MM.1S (cell line): ENCODE data around the gene REEP2.

ENCODE experiments used
- DNase-seq: peaks from one replicate; pipeline ENCODE4 v3.0.0-alpha.2; 2015
- H2AFZ ChIP-seq: fragments of 300-600 bp; sonication (generic); 2 replicates; pipeline ENCODE4 v1.6.0; 2016; ENCODE audit warnings: antibody characterized with exemption, low read length
- H3F3A ChIP-seq: fragments of 300-600 bp; sonication (generic); 2 replicates; pipeline ENCODE4 v1.6.1; 2016; ENCODE audit warnings: mild to moderate bottlenecking, antibody characterized with exemption, low read length, moderate library complexity, mixed read lengths; ENCODE audit not compliant: insufficient read depth
- H3K27ac ChIP-seq: fragments of 300-600 bp; sonication (generic); 2 replicates; pipeline ENCODE4 v1.5.1; 2016; ENCODE audit warnings: mild to moderate bottlenecking, low read length
- H3K27me3 ChIP-seq: fragments of 300-600 bp; sonication (generic); replicated peaks from 2 replicates; pipeline ENCODE4 v1.6.0; 2016; ENCODE audit warnings: low read length; ENCODE audit not compliant: insufficient read depth
- H3K36me3 ChIP-seq: fragments of 300-600 bp; sonication (generic); replicated peaks from 2 replicates; pipeline ENCODE4 v1.6.1; 2016; ENCODE audit warnings: mild to moderate bottlenecking, low read length, mixed read lengths; ENCODE audit not compliant: insufficient read depth
- H3K4me1 ChIP-seq: fragments of 300-600 bp; sonication (generic); 2 replicates; pipeline ENCODE4 v1.6.1; 2016; ENCODE audit warnings: low read length, mixed read lengths
- H3K4me2 ChIP-seq: fragments of 300-600 bp; sonication (generic); 2 replicates; pipeline ENCODE4 v1.6.0; 2016; ENCODE audit warnings: low read depth, low read length
- H3K4me3 ChIP-seq: fragments of 300-600 bp; sonication (generic); 2 replicates; pipeline ENCODE4 v1.5.1; 2016; ENCODE audit warnings: low read length, mixed read lengths
- H3K79me2 ChIP-seq: fragments of 300-600 bp; sonication (generic); 2 replicates; pipeline ENCODE4 v1.6.1; 2016; ENCODE audit warnings: mixed run types, low read length, mixed read lengths
- H3K9ac ChIP-seq: fragments of 300-600 bp; sonication (generic); 2 replicates; pipeline ENCODE4 v1.6.1; 2016; ENCODE audit warnings: low read length, mixed read lengths
- H3K9me2 ChIP-seq: fragments of 300-600 bp; sonication (generic); replicated peaks from 2 replicates; pipeline ENCODE4 v1.6.1; 2016; ENCODE audit warnings: mild to moderate bottlenecking, low read length, mixed read lengths; ENCODE audit not compliant: insufficient read depth
- H3K9me3 ChIP-seq: fragments of 300-600 bp; sonication (generic); replicated peaks from 2 replicates; pipeline ENCODE4 v1.6.1; 2016; ENCODE audit warnings: mild to moderate bottlenecking, low read length, mixed read lengths; ENCODE audit not compliant: insufficient read depth
- H4K20me1 ChIP-seq: fragments of 300-600 bp; sonication (generic); 2 replicates; pipeline ENCODE4 v1.6.1; 2016; ENCODE audit warnings: mild to moderate bottlenecking, low read length, moderate library complexity, mixed read lengths; ENCODE audit not compliant: insufficient read depth
- EZH2 ChIP-seq: fragments of 300-600 bp; sonication (generic); optimal IDR thresholded peaks from 2 replicates; pipeline ENCODE3; 2017; ENCODE audit warnings: low read depth, mild to moderate bottlenecking, antibody characterized with exemption, low read length, mixed read lengths
- EZH2phosphoT487 ChIP-seq: fragments of 300-600 bp; sonication (generic); IDR thresholded peaks from 2 replicates; pipeline ENCODE4 v1.6.1; 2018; ENCODE audit warnings: antibody characterized with exemption, low read length
- TF ChIP-seq, protein P1 (sequence below): fragments of 300-600 bp; sonication (generic); IDR thresholded peaks from 2 replicates; pipeline ENCODE4 v1.5.1; 2016; ENCODE audit warnings: antibody characterized with exemption, low read length, mixed read lengths

Gene REEP2

GRCh38 chr5:138464388-138465260, 25.8 kb downstream of the REEP2 start:
- Histone ChIP-seq H3K79me2 (no peaks in the 10 kb centered on the region), H3K9ac (peak overlapping the region; percentile 93), H3K27me3 (peaks cover 30% of the 10 kb centered on the region), H3F3A (peaks cover 6% of the 10 kb centered on the region; the same call in 1 of the 2 replicates), H3K4me3 (peak overlapping the region; percentile 88), H2AFZ (peak overlapping the region; percentile 96), H3K4me2 (peak overlapping the region; percentile 94), H3K36me3 (no peaks in the 10 kb centered on the region), H3K27ac (peak overlapping the region; percentile 87), H3K9me2 (no peaks in the 10 kb centered on the region), H3K9me3 (no peaks in the 10 kb centered on the region), H3K4me1 (peaks cover 1% of the 10 kb centered on the region), H4K20me1 (no peaks in the 10 kb centered on the region)
- no peak for TF ChIP-seq EZH2phosphoT487
- TF ChIP-seq, protein P1, sequence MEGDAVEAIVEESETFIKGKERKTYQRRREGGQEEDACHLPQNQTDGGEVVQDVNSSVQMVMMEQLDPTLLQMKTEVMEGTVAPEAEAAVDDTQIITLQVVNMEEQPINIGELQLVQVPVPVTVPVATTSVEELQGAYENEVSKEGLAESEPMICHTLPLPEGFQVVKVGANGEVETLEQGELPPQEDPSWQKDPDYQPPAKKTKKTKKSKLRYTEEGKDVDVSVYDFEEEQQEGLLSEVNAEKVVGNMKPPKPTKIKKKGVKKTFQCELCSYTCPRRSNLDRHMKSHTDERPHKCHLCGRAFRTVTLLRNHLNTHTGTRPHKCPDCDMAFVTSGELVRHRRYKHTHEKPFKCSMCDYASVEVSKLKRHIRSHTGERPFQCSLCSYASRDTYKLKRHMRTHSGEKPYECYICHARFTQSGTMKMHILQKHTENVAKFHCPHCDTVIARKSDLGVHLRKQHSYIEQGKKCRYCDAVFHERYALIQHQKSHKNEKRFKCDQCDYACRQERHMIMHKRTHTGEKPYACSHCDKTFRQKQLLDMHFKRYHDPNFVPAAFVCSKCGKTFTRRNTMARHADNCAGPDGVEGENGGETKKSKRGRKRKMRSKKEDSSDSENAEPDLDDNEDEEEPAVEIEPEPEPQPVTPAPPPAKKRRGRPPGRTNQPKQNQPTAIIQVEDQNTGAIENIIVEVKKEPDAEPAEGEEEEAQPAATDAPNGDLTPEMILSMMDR, result no peak; the same call in 1 of the 2 replicates
- no peak for TF ChIP-seq EZH2
- peak; percentile 98 for DNase-seq

DNA sequence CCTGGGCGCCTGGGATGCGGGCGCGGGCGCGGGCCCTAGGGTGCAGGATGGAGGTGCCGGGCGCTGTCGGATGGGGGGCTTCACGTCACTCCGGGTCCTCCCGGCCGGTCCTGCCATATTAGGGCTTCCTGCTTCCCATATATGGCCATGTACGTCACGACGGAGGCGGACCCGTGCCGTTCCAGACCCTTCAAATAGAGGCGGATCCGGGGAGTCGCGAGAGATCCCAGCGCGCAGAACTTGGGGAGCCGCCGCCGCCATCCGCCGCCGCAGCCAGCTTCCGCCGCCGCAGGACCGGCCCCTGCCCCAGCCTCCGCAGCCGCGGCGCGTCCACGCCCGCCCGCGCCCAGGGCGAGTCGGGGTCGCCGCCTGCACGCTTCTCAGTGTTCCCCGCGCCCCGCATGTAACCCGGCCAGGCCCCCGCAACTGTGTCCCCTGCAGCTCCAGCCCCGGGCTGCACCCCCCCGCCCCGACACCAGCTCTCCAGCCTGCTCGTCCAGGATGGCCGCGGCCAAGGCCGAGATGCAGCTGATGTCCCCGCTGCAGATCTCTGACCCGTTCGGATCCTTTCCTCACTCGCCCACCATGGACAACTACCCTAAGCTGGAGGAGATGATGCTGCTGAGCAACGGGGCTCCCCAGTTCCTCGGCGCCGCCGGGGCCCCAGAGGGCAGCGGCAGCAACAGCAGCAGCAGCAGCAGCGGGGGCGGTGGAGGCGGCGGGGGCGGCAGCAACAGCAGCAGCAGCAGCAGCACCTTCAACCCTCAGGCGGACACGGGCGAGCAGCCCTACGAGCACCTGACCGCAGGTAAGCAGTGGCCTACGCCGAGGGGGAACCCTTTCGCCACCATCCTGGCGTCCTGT, 26.6 kb downstream of the REEP2 start, which contains the start of gene EGR1:
Gene EGR1, plus strand, starts transcription at position 219 of the 864 bp plus-strand sequence. Its CDS starts 283 bp downstream, at position 502.
- Histone ChIP-seq H3K79me2 (no peaks in the 10 kb centered on the region), H3K4me1 (no peaks in the 10 kb centered on the region), H3K4me2 (peak within 1 kb of the TSS; percentile 94), H3F3A (peaks cover 6% of the 10 kb centered on the region; the same call in 1 of the 2 replicates), H3K9me3 (no peaks in the 10 kb centered on the region), H3K9me2 (no peaks in the 10 kb centered on the region), H3K36me3 (no peaks in the 10 kb centered on the region), H3K4me3 (peak within 1 kb of the TSS; percentile 88), H3K9ac (peak within 1 kb of the TSS; percentile 93), H3K27me3 (peaks cover 30% of the 10 kb centered on the region), H3K27ac (peak within 1 kb of the TSS; percentile 87), H4K20me1 (no peaks in the 10 kb centered on the region), H2AFZ (peak within 1 kb of the TSS; percentile 96)
- peak; percentile 86 for DNase-seq
- TF ChIP-seq, protein P1, result peak; percentile 23; the same call in 1 of the 2 replicates
- peak; percentile 58 for TF ChIP-seq EZH2
- no peak for TF ChIP-seq EZH2phosphoT487

DNA sequence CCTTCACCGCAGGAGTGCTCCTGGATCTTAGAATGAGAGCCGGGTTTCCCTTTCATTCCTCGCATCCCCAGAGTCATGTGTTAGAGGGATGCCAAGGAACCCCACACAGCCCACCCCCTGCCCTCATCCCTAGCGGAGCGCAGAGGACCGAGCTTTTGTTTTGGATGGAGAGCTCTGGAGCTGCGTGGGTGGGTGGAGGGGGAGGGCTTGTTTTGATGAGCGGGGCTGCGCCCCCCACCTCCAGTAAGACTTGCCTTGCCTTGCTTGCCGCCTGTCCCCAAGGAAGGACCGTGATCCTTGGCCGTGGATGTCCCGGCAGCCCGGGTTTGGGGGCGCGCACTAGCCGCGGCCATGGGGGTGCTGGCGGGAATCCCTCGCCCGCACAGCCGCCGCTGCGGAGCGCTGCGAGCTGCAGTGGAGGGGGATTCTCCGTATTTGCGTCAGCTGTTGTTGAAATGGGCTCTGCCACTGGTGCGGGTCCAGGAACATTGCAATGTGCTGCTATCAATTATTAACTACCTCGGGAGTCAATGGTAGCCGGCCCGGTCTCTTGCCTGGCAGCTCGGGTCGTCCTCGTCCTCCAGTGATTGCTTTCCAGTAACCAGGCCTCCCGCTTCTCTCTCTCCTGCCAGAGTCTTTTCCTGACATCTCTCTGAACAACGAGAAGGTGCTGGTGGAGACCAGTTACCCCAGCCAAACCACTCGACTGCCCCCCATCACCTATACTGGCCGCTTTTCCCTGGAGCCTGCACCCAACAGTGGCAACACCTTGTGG, 27.5 kb downstream of the REEP2 start:
- Histone ChIP-seq H3K9ac (no peak overlapping the region), H3K4me2 (peak overlapping the region; percentile 94)

More for the DNA sequence above, 27.5 kb downstream of the REEP2 start:
- Histone ChIP-seq H3K36me3 (no peaks in the 10 kb centered on the region), H2AFZ (peak overlapping the region; percentile 2; the same call in 1 of the 2 replicates), H3K9me2 (no peaks in the 10 kb centered on the region), H3K9me3 (no peaks in the 10 kb centered on the region), H3F3A (peaks cover 6% of the 10 kb centered on the region; the same call in 1 of the 2 replicates), H3K27ac (no peak overlapping the region), H3K4me1 (no peaks in the 10 kb centered on the region), H3K27me3 (peaks cover 30% of the 10 kb centered on the region), H4K20me1 (no peaks in the 10 kb centered on the region), H3K4me3 (peak overlapping the region; percentile 88), H3K79me2 (no peaks in the 10 kb centered on the region)
- TF ChIP-seq, protein P1, result no peak
- no peak for TF ChIP-seq EZH2phosphoT487
- no peak for TF ChIP-seq EZH2
- DNase-seq, result no peak
